Transverse colon (tissue), 4 donors: ENCODE data around the gene GMEB2. TPM values are rescaled to one million over a fixed set of nuclear protein-coding genes. Genes with fewer than 3 reads are reported as not detected.

Experiments
- DNase-seq: peaks from one replicate; pipeline ENCODE4 v3.0.0-alpha.2; 2019
- H3K27ac ChIP-seq, 4 donors: fragments of 200-600 bp; sonication (generic); 2 replicates each; pipeline ENCODE4 v1.5.1; 2016 to 2018; ENCODE audit warnings: inconsistent platforms in 4 of 4
- H3K27me3 ChIP-seq: fragments of 200-600 bp; sonication (generic); 2 replicates; pipeline ENCODE4 v1.5.1; 2017; ENCODE audit warnings: inconsistent platforms
- H3K36me3 ChIP-seq, 4 donors: fragments of 200-600 bp; sonication (generic); 2 replicates each; pipeline ENCODE4 v1.5.1; 2017 to 2019; ENCODE audit warnings: inconsistent platforms in 4 of 4
- H3K4me1 ChIP-seq, 4 donors: fragments of 200-600 bp; sonication (generic); 2 replicates each; pipeline ENCODE4 v1.5.1; 2017 to 2020; ENCODE audit warnings: inconsistent platforms in 4 of 4
- H3K4me3 ChIP-seq, 4 donors: fragments of 200-600 bp; sonication (generic); 1 replicate in 1 of 4; 2 replicates in 3 of 4; pipeline versions ENCODE4 v1.5.1 to v1.6.1; 2017 to 2019; ENCODE audit warnings: inconsistent platforms in 4 of 4
- H3K9me3 ChIP-seq, 2 donors: fragments of 200-600 bp; sonication (generic); 2 replicates each; pipeline ENCODE4 v1.5.1; 2017 to 2019; ENCODE audit warnings: inconsistent platforms in 2 of 2
- EP300 ChIP-seq: sonication (generic); formaldehyde crosslinking; IDR thresholded peaks from one replicate; pipeline ENCODE4 v1.6.1; 2017; ENCODE audit warnings: antibody characterized with exemption, low read depth
- POLR2A ChIP-seq: fragments of 450-650 bp; IDR thresholded peaks from one replicate; pipeline ENCODE4 v1.6.1; 2016; ENCODE audit warnings: antibody characterized with exemption, mild to moderate bottlenecking, moderate library complexity
- POLR2AphosphoS5 ChIP-seq, 3 donors: sonication (generic); formaldehyde crosslinking; IDR thresholded peaks; one replicate each; pipeline ENCODE4 v1.6.1; 2016; ENCODE audit warnings: antibody characterized with exemption in 3 of 3
- WGBS, 2 donors: methylation state at CpG; one replicate each; pipeline ENCODE4 v1.1.5; 2018; ENCODE audit warnings: low coverage in 1 of 2; 5-methylcytosine and 5-hydroxymethylcytosine counted together
- in situ Hi-C, 4 donors: fragments of 200-750 bp; cut with MboI; loops; one replicate each; pipeline versions ENCODE4 v1.15.0 to v1.15.1; 2017; ENCODE audit warnings: low sequenced_read_pairs in 3 of 4, low pct_ligation_motif_present in 1 of 4, low pct_unique_long_range_greater_than_20kb in 1 of 4
- intact Hi-C: fragments of 100-400 bp; cut with DNase I; formaldehyde crosslinking; loops from one replicate; pipeline ENCODE4 v1.15.1; 2023; ENCODE audit warnings: low total_unique reads
- total RNA-seq, 4 donors: library from RNA; depleted of rRNA; stranded (reverse); fragments of >200 nt; gene quantifications; one replicate each; pipeline ENCODE4 v1.1.0, GENCODE V29; 2016
- TF ChIP-seq, protein P1 (sequence below), 5 experiments: fragments of 200-600 bp in 3 of 5; fragments of 450-650 bp in 2 of 5; sonication (generic) in 3 of 5; IDR thresholded peaks; 1 replicate in 2 of 5; 2 replicates in 3 of 5; pipeline ENCODE4 v1.5.1; 2016 to 2017; ENCODE audit warnings: antibody characterized with exemption in 5 of 5, inconsistent platforms in 3 of 5, mild to moderate bottlenecking in 2 of 5, moderate library complexity in 1 of 5

Gene GMEB2
- total RNA-seq, 4 donors from 2014 or later, result 9.0 to 20.3 (median 13.5) TPM

DNA sequence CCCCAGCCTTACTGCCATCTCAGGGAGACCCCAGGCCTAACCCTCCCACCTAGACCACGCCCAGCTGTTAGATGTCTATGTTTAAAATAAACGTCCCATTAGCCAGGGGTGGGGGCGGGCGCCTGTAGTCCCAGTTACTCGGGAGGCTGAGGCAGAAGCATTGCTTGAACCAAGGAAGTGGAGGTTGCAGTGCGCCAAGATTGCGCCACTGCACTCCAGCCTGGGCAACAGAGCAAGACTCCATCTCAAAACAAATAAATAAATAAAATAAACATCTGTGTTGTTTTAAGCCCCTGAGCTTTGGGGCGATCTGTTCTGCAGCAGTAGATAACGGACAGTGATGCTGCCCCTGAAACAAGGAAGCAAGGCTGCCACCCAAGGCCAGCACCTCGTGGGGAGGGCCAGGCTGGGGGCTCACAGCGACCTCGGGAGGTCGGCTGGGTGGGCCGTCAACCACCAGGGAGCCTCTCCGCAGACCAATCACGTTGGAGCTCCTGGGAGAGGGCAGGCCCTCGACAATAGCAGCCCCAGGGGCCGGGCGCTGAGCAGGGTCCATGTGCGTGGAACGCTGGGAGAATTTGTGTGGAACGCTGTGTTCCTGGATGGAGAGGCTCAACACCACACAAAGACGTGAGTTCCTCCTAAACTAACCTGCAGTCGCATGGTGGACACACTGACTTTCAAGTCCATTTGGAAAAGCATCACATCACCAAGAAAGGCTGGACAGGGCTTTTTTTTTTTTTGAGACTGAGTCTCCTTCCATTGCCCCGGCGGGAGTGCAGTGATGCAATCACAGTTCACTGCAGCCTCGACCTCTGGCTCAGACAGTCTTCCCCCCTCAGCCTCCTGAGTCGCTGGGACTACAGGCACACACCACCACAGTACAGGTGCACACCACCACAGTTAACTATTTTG is 51.8 kb downstream of the GMEB2 start:
- in situ Hi-C loops (no loop called here), intact Hi-C loops (no loop called here)
- Histone ChIP-seq H3K27me3 (peaks cover 24% of the 10 kb centered on the region), H3K36me3 (no peaks in the 10 kb centered on the region), H3K9me3 (no peaks in the 10 kb centered on the region), H3K27ac (peak overlapping the region; percentile 81 to 92 (median 89)), H3K4me3 (peak overlapping the region in 1 of 4 donors; percentile 98), H3K4me1 (peaks cover 6 to 18% (median 16%) of the 10 kb centered on the region in 4 donors)
- DNase-seq, result no peak
- WGBS, 2 donors, result 66 to 90% methylated on average over 2 to 28 of the region's 28 CpGs
- TF ChIP-seq, protein P1, sequence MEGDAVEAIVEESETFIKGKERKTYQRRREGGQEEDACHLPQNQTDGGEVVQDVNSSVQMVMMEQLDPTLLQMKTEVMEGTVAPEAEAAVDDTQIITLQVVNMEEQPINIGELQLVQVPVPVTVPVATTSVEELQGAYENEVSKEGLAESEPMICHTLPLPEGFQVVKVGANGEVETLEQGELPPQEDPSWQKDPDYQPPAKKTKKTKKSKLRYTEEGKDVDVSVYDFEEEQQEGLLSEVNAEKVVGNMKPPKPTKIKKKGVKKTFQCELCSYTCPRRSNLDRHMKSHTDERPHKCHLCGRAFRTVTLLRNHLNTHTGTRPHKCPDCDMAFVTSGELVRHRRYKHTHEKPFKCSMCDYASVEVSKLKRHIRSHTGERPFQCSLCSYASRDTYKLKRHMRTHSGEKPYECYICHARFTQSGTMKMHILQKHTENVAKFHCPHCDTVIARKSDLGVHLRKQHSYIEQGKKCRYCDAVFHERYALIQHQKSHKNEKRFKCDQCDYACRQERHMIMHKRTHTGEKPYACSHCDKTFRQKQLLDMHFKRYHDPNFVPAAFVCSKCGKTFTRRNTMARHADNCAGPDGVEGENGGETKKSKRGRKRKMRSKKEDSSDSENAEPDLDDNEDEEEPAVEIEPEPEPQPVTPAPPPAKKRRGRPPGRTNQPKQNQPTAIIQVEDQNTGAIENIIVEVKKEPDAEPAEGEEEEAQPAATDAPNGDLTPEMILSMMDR (IDR thresholded peaks at IDR 0.05), result no peak
- TF ChIP-seq POLR2AphosphoS5 (IDR thresholded peaks at IDR 0.05) (no peak), EP300 (no peak), POLR2A (no peak)

DNA sequence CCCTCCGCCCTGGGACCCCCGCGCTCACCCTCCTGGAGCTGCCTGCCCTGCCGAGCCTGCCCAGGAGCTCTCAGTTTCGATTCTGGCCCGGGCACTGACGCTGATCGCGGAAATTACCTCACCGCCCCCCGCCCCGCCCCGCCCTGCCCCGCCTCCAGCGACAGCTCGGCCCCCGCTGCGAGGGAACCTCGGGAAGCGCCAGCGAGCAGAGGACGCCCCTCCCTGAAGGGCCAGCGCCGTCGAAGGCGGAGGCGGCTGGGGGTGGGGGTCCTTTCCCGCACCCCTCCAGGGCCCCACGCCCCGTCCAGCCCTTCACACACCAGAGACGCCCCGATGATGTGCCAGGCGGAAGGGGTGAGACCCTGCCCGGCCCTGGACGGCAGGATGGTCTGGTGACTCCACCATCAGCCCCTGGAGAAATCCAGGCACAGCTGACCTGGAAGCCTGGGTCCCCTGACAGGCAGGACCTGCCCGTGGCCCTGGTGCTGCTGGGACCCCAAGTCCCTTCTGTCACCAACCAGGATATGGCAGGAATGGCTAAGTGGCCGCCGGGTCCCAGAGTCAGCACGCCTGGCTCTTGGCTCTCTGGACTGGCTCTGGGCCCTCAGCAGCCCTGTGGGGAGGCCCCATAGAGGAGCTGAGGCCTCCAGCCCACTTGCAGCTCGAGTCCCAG is 52.6 kb downstream of the GMEB2 start, which contains the start of gene HELZ2:
TSS of gene HELZ2 (minus strand) at position 84 of the 673 bp plus-strand sequence. CDS start 1,854 bp downstream, outside the sequence.
- peaks cover 20% of the 10 kb centered on the region for H3K27me3 ChIP-seq
- peaks cover 6 to 18% (median 16%) of the 10 kb centered on the region in 4 donors for H3K4me1 ChIP-seq
- TF ChIP-seq POLR2A (peak; percentile 6), POLR2AphosphoS5 (IDR thresholded peaks at IDR 0.05) (peak; percentile 85 to 91 (median 88)), EP300 (no peak)
- TF ChIP-seq, protein P1 (IDR thresholded peaks at IDR 0.05), result no peak
- no peaks in the 10 kb centered on the region for H3K9me3 ChIP-seq
- no peaks in the 10 kb centered on the region for H3K36me3 ChIP-seq
- in situ Hi-C loops (no loop called here), intact Hi-C loops (no loop called here)
- DNase-seq, result peak; percentile 88
- WGBS, 2 donors, result 52% methylated on average over 7 of the region's 40 CpGs; no CpG with 5 or more reads in 1 of the 2 donors
- peak within 1 kb of the TSS; percentile 85 to 98 (median 94) for H3K4me3 ChIP-seq
- peak within 1 kb of the TSS; percentile 81 to 92 (median 89) for H3K27ac ChIP-seq

DNA sequence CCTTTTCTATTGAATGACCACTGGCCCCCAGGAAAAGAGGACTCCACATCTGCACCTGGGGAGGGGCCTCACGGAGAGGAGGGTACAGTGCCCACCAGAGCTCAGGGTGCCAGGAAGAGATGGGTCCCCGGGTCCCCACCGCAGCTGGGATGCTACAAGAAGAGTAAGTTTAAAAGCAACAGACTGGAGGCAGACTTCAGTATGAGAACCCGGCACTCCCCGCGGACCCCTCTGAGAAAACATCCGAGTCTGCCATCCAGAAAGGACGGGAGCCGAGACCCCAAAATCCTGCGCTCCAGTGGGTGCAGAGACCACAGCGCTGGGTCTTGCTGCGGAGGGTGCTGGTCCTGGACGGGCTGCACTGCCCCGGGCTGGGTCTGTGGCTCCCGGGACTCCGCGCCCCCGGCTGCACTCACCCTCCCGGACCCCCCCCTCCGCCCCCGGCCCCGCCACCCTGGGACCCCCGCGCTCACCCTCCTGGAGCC is 53.2 kb downstream of the GMEB2 start:
- DNase-seq, result no peak
- Histone ChIP-seq H3K4me3 (peak overlapping the region; percentile 85 to 98 (median 94)), H3K27ac (peak overlapping the region; percentile 81 to 92 (median 89)), H3K4me1 (peaks cover 6 to 20% (median 16%) of the 10 kb centered on the region in 4 donors), H3K36me3 (no peaks in the 10 kb centered on the region), H3K9me3 (no peaks in the 10 kb centered on the region), H3K27me3 (peaks cover 14% of the 10 kb centered on the region)
- intact Hi-C loops, result no loop called here
- in situ Hi-C loops, result no loop called here
- 0% methylated on average over 10 of the region's 24 CpGs; no CpG with 5 or more reads in 1 of the 2 donors for WGBS, 2 donors
- no peak for TF ChIP-seq POLR2AphosphoS5 (IDR thresholded peaks at IDR 0.05)
- no peak for TF ChIP-seq POLR2A
- TF ChIP-seq, protein P1 (IDR thresholded peaks at IDR 0.05), result no peak
- no peak for TF ChIP-seq EP300
